ENCODE data around the gene DNAJC15. TPM values are rescaled to one million over a fixed set of nuclear protein-coding genes. Genes with fewer than 3 reads are reported as not detected.

DNAJC15 gene
- total and polyA plus RNA-seq, 2 of the 8 experiments (the other 6 are each of a cell fraction or from before 2014, with no cell fraction given) = 5.8 to 20.8 TPM

DNA sequence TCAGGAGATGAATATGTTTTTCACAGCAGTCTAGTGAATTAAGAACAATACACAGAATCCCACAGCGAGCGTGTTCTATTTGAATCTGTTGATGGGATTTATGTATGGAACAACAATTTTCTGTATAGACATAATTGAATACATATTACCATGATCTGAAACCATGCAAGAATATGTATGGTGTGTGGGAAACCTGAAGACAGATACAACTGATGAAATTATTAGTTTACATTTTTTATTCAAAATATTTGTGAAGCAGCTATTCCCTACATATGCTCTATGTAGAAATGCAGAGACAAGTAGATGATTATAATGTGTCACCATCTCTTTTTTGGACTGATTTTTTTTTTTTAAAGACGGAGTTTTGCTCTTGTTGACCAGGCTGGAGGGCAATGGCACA is 91.8 kb downstream of the DNAJC15 start (continued):
- TF ChIP-seq, protein P1, sequence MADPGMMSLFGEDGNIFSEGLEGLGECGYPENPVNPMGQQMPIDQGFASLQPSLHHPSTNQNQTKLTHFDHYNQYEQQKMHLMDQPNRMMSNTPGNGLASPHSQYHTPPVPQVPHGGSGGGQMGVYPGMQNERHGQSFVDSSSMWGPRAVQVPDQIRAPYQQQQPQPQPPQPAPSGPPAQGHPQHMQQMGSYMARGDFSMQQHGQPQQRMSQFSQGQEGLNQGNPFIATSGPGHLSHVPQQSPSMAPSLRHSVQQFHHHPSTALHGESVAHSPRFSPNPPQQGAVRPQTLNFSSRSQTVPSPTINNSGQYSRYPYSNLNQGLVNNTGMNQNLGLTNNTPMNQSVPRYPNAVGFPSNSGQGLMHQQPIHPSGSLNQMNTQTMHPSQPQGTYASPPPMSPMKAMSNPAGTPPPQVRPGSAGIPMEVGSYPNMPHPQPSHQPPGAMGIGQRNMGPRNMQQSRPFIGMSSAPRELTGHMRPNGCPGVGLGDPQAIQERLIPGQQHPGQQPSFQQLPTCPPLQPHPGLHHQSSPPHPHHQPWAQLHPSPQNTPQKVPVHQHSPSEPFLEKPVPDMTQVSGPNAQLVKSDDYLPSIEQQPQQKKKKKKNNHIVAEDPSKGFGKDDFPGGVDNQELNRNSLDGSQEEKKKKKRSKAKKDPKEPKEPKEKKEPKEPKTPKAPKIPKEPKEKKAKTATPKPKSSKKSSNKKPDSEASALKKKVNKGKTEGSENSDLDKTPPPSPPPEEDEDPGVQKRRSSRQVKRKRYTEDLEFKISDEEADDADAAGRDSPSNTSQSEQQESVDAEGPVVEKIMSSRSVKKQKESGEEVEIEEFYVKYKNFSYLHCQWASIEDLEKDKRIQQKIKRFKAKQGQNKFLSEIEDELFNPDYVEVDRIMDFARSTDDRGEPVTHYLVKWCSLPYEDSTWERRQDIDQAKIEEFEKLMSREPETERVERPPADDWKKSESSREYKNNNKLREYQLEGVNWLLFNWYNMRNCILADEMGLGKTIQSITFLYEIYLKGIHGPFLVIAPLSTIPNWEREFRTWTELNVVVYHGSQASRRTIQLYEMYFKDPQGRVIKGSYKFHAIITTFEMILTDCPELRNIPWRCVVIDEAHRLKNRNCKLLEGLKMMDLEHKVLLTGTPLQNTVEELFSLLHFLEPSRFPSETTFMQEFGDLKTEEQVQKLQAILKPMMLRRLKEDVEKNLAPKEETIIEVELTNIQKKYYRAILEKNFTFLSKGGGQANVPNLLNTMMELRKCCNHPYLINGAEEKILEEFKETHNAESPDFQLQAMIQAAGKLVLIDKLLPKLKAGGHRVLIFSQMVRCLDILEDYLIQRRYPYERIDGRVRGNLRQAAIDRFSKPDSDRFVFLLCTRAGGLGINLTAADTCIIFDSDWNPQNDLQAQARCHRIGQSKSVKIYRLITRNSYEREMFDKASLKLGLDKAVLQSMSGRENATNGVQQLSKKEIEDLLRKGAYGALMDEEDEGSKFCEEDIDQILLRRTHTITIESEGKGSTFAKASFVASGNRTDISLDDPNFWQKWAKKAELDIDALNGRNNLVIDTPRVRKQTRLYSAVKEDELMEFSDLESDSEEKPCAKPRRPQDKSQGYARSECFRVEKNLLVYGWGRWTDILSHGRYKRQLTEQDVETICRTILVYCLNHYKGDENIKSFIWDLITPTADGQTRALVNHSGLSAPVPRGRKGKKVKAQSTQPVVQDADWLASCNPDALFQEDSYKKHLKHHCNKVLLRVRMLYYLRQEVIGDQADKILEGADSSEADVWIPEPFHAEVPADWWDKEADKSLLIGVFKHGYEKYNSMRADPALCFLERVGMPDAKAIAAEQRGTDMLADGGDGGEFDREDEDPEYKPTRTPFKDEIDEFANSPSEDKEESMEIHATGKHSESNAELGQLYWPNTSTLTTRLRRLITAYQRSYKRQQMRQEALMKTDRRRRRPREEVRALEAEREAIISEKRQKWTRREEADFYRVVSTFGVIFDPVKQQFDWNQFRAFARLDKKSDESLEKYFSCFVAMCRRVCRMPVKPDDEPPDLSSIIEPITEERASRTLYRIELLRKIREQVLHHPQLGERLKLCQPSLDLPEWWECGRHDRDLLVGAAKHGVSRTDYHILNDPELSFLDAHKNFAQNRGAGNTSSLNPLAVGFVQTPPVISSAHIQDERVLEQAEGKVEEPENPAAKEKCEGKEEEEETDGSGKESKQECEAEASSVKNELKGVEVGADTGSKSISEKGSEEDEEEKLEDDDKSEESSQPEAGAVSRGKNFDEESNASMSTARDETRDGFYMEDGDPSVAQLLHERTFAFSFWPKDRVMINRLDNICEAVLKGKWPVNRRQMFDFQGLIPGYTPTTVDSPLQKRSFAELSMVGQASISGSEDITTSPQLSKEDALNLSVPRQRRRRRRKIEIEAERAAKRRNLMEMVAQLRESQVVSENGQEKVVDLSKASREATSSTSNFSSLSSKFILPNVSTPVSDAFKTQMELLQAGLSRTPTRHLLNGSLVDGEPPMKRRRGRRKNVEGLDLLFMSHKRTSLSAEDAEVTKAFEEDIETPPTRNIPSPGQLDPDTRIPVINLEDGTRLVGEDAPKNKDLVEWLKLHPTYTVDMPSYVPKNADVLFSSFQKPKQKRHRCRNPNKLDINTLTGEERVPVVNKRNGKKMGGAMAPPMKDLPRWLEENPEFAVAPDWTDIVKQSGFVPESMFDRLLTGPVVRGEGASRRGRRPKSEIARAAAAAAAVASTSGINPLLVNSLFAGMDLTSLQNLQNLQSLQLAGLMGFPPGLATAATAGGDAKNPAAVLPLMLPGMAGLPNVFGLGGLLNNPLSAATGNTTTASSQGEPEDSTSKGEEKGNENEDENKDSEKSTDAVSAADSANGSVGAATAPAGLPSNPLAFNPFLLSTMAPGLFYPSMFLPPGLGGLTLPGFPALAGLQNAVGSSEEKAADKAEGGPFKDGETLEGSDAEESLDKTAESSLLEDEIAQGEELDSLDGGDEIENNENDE (IDR thresholded peaks at IDR 0.05; ENCODE audit: insufficient replicate concordance, low read length) = no peak
- TF ChIP-seq TEAD4 (IDR thresholded peaks at IDR 0.05; ENCODE audit: low read depth, low read length) = no peak
- TF ChIP-seq CHD2 (IDR thresholded peaks at IDR 0.05; ENCODE audit: low read length) = no peak
- no peak for TF ChIP-seq GTF2F1 (IDR thresholded peaks at IDR 0.05; ENCODE audit: borderline replicate concordance, low read depth, low read length)
- TF ChIP-seq CTBP2 (IDR thresholded peaks at IDR 0.05; ENCODE audit: borderline replicate concordance, insufficient read depth, insufficient read length, low read length) = no peak
- no peak for TF ChIP-seq SUZ12 (IDR thresholded peaks at IDR 0.05; ENCODE audit: low read length)
- TF ChIP-seq JUND (IDR thresholded peaks at IDR 0.05; ENCODE audit: low read length) = no peak
- TF ChIP-seq SIRT6 (IDR thresholded peaks at IDR 0.05; ENCODE audit: low read length) = no peak
- no peak for TF ChIP-seq KDM5A (IDR thresholded peaks at IDR 0.05; ENCODE audit: low read length)
- no peak for TF ChIP-seq CHD1 (IDR thresholded peaks at IDR 0.05; ENCODE audit: low read depth, low read length)
